Tibial nerve (tissue), 4 donors: Measurements from ENCODE around the gene FAM228A. TPM values are rescaled to one million over a fixed set of nuclear protein-coding genes. Genes with fewer than 3 reads are reported as not detected.

Experiments used
- DNase-seq, 2 donors: peaks; one replicate each; pipeline ENCODE4 v3.0.0-alpha.2; 2019; ENCODE audit warnings: low spot score in 2 of 2
- H3K27ac ChIP-seq, 4 donors: fragments of 200-600 bp; sonication (generic) in 3 of 4; one replicate each; pipeline ENCODE4 v1.5.1; 2017 to 2019; ENCODE audit warnings: mild to moderate bottlenecking in 1 of 4
- H3K27me3 ChIP-seq, 2 donors: fragments of 200-600 bp; sonication (generic) in 1 of 2; one replicate each; pipeline versions ENCODE4 v1.5.1 to v1.6.0; 2017 to 2019
- H3K36me3 ChIP-seq, 3 donors: fragments of 200-600 bp; sonication (generic); one replicate each; pipeline ENCODE4 v1.5.1; 2018 to 2019
- H3K4me1 ChIP-seq, 4 donors: fragments of 200-600 bp; sonication (generic) in 3 of 4; one replicate each; pipeline ENCODE4 v1.5.1; 2017 to 2019
- H3K4me3 ChIP-seq, 4 donors: fragments of 200-600 bp; sonication (generic) in 3 of 4; one replicate each; pipeline ENCODE4 v1.5.1; 2017 to 2019; ENCODE audit warnings: mild to moderate bottlenecking in 1 of 4, moderate library complexity in 1 of 4
- H3K9me3 ChIP-seq, 4 donors: fragments of 200-600 bp; sonication (generic) in 3 of 4; one replicate each; pipeline ENCODE4 v1.5.1; 2017 to 2019
- CTCF ChIP-seq, 5 experiments: fragments of 200-600 bp in 3 of 5; fragments of 450-650 bp in 2 of 5; sonication (generic) in 3 of 5; IDR thresholded peaks; one replicate each; pipeline ENCODE4 v1.5.1; 2016 to 2019; ENCODE audit warnings: antibody characterized with exemption in 5 of 5, mild to moderate bottlenecking in 3 of 5, moderate library complexity in 2 of 5
- EP300 ChIP-seq, 2 donors: sonication (generic); formaldehyde crosslinking; IDR thresholded peaks; one replicate each; pipeline ENCODE4 v1.6.1; 2017; ENCODE audit warnings: antibody characterized with exemption in 2 of 2, mild to moderate bottlenecking in 1 of 2
- POLR2A ChIP-seq, 2 donors: fragments of 450-650 bp; IDR thresholded peaks; one replicate each; pipeline ENCODE4 v1.6.1; 2017; ENCODE audit warnings: antibody characterized with exemption in 2 of 2, mild to moderate bottlenecking in 2 of 2, moderate library complexity in 2 of 2
- WGBS, 2 donors: methylation state at CpG; one replicate each; pipeline ENCODE4 v1.1.5; 2018; 5-methylcytosine and 5-hydroxymethylcytosine counted together
- total RNA-seq, 4 donors: library from RNA; depleted of rRNA; stranded (reverse); fragments of >200 nt; gene quantifications; one replicate each; pipeline ENCODE4 v1.1.0, GENCODE V29; 2016

The FAM228A gene
- total RNA-seq, 4 donors from 2014 or later: 0.90 to 5.0 (median 3.3) TPM

GRCh38 chr2:24228470-24228869 is 53.6 kb downstream of the FAM228A start:
- 49 to 73% methylated on average over 1 of the region's 1 CpG for WGBS, 2 donors
- TF ChIP-seq CTCF (IDR thresholded peaks at IDR 0.05) (peak in 2 of 5 experiments; percentile 29 to 34), POLR2A (IDR thresholded peaks at IDR 0.05) (no peak)
- Histone ChIP-seq H3K27me3 (no peaks in the 10 kb centered on the region), H3K36me3 (peaks cover 0 to 10% (median 0%) of the 10 kb centered on the region in 3 donors), H3K4me1 (peaks cover 0 to 14% (median 3%) of the 10 kb centered on the region in 4 donors), H3K4me3 (no peak overlapping the region), H3K27ac (peak overlapping the region in 2 of 4 donors; percentile 3 to 74), H3K9me3 (no peaks in the 10 kb centered on the region)
- no peak for DNase-seq

GRCh38 chr2:24231461-24231881 is 56.6 kb downstream of the FAM228A start:
- no peak for DNase-seq
- peaks cover 0 to 18% (median 4%) of the 10 kb centered on the region in 4 donors for H3K4me1 ChIP-seq
- no peaks in the 10 kb centered on the region for H3K9me3 ChIP-seq
- 55 to 65% methylated on average over 4 of the region's 4 CpGs for WGBS, 2 donors
- H3K27me3 ChIP-seq: no peaks in the 10 kb centered on the region
- TF ChIP-seq POLR2A (IDR thresholded peaks at IDR 0.05) (no peak), CTCF (IDR thresholded peaks at IDR 0.05) (no peak), EP300 (IDR thresholded peaks at IDR 0.05) (peak; percentile 58 to 61)
- peak overlapping the region; percentile 40 to 88 (median 71) for H3K27ac ChIP-seq
- H3K36me3 ChIP-seq: no peaks in the 10 kb centered on the region
- no peak overlapping the region for H3K4me3 ChIP-seq

GRCh38 chr2:24233321-24233720 is 58.5 kb downstream of the FAM228A start:
- TF ChIP-seq EP300 (IDR thresholded peaks at IDR 0.05): no peak
- no peak for TF ChIP-seq POLR2A (IDR thresholded peaks at IDR 0.05)
- TF ChIP-seq CTCF (IDR thresholded peaks at IDR 0.05): no peak
- DNase-seq: no peak
- Histone ChIP-seq H3K27me3 (no peaks in the 10 kb centered on the region), H3K4me1 (peaks cover 0 to 18% (median 4%) of the 10 kb centered on the region in 4 donors), H3K9me3 (no peaks in the 10 kb centered on the region), H3K4me3 (no peak overlapping the region), H3K27ac (peak overlapping the region; percentile 4 to 88 (median 58)), H3K36me3 (no peaks in the 10 kb centered on the region)
- WGBS, 2 donors: 89 to 91% methylated on average over 2 of the region's 2 CpGs

GRCh38 chr2:24237313-24237712 is 62.5 kb downstream of the FAM228A start:
- Histone ChIP-seq H3K4me3 (no peak overlapping the region), H3K9me3 (no peaks in the 10 kb centered on the region), H3K27ac (no peak overlapping the region), H3K36me3 (no peaks in the 10 kb centered on the region), H3K4me1 (peaks cover 0 to 25% (median 4%) of the 10 kb centered on the region in 4 donors), H3K27me3 (no peaks in the 10 kb centered on the region)
- DNase-seq: no peak
- no peak for TF ChIP-seq EP300 (IDR thresholded peaks at IDR 0.05)
- no peak for TF ChIP-seq CTCF (IDR thresholded peaks at IDR 0.05)
- no peak for TF ChIP-seq POLR2A (IDR thresholded peaks at IDR 0.05)
- 91 to 96% methylated on average over 1 of the region's 1 CpG for WGBS, 2 donors

- TF ChIP-seq POLR2A (IDR thresholded peaks at IDR 0.05): no peak
- no peak for TF ChIP-seq CTCF (IDR thresholded peaks at IDR 0.05)
- TF ChIP-seq EP300 (IDR thresholded peaks at IDR 0.05): no peak
- Histone ChIP-seq H3K27ac (no peak overlapping the region), H3K9me3 (no peaks in the 10 kb centered on the region), H3K4me1 (peaks cover 0 to 31% (median 3%) of the 10 kb centered on the region in 4 donors), H3K36me3 (peaks cover 0 to 1% (median 0%) of the 10 kb centered on the region in 3 donors), H3K4me3 (no peak overlapping the region), H3K27me3 (no peaks in the 10 kb centered on the region)
- 90 to 91% methylated on average over 2 of the region's 2 CpGs for WGBS, 2 donors
- DNase-seq: no peak
Measured at GRCh38 chr2:24238158-24238557, 63.3 kb downstream of the FAM228A start.
